Measurements from ENCODE around the gene PLCH1.

DNA sequence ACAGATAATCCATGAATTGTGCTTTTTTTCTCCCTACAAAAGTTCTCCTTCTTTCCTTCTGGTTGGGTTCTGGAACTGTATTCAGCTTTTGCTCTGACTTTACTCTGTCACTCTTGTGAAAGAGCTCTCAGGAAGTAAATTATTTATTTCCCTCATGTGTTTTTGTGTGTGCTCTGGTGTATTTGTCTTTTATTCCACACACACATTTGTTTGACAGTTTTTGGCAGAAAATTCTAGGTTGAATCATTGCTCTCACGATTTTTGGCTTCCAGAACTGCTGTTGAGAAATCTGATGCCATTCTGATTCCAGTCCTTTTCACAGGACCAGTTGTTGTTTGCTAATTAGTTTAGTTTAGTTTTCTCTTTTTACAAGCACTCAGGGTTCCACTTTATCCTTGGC lies 172.8 kb downstream of the PLCH1 start:
- TF ChIP-seq, protein P1, sequence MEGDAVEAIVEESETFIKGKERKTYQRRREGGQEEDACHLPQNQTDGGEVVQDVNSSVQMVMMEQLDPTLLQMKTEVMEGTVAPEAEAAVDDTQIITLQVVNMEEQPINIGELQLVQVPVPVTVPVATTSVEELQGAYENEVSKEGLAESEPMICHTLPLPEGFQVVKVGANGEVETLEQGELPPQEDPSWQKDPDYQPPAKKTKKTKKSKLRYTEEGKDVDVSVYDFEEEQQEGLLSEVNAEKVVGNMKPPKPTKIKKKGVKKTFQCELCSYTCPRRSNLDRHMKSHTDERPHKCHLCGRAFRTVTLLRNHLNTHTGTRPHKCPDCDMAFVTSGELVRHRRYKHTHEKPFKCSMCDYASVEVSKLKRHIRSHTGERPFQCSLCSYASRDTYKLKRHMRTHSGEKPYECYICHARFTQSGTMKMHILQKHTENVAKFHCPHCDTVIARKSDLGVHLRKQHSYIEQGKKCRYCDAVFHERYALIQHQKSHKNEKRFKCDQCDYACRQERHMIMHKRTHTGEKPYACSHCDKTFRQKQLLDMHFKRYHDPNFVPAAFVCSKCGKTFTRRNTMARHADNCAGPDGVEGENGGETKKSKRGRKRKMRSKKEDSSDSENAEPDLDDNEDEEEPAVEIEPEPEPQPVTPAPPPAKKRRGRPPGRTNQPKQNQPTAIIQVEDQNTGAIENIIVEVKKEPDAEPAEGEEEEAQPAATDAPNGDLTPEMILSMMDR (optimal IDR thresholded peaks at IDR 0.05 in 1 of 3, IDR thresholded peaks at IDR 0.05 in 1 of 3, conservative IDR thresholded peaks at IDR 0.05 in 1 of 3; ENCODE audit: extremely low read depth in 1 of 3, insufficient read depth in 2 of 3, low read length in 3 of 3): no peak
- TF ChIP-seq EZH2 (IDR thresholded peaks at IDR 0.05; ENCODE audit: low read length): no peak
